Pancreas (tissue), 10 donors: ENCODE results near the gene GADD45A. TPM values are rescaled to one million over a fixed set of nuclear protein-coding genes. Genes with fewer than 3 reads are reported as not detected.

Source experiments
- ATAC-seq, 4 donors: fragments of 200-7000 bp; cut with Tn5 transposase; one replicate each; pipeline versions ENCODE4 v1.8.0 to v1.9.1; 2020; ENCODE audit warnings: mild to moderate bottlenecking in 4 of 4, moderate library complexity in 4 of 4
- DNase-seq, 6 donors: peaks; one replicate each; pipeline ENCODE4 v3.0.0-alpha.2; 2020
- FAIRE-seq: peaks from 2 replicates; lab custom pipeline; 2012; peaks lifted over from hg19 to GRCh38; lab: Jason Lieb, UNC
- H3K27ac ChIP-seq, 4 donors: fragments of 200-600 bp; sonication (generic); 1 replicate in 3 of 4; 2 replicates in 1 of 4; pipeline versions ENCODE4 v1.5.0 to v1.8.0; 2020
- H3K27me3 ChIP-seq, 4 donors: fragments of 200-600 bp; one replicate each; pipeline ENCODE4 v1.8.0; 2021
- H3K36me3 ChIP-seq, 3 donors: fragments of 200-600 bp; sonication (generic) in 1 of 3; one replicate each; pipeline versions ENCODE4 v1.5.0 to v1.8.0; 2020 to 2021
- H3K4me1 ChIP-seq, 3 donors: fragments of 200-600 bp; one replicate each; pipeline ENCODE4 v1.8.0; 2021
- H3K4me3 ChIP-seq, 4 donors: fragments of 200-600 bp; sonication (generic) in 2 of 4; one replicate each; pipeline versions ENCODE4 v1.5.0 to v1.8.0; 2020 to 2021
- H3K9me3 ChIP-seq, 4 donors: fragments of 200-600 bp; one replicate each; pipeline ENCODE4 v1.8.0; 2021
- CTCF ChIP-seq, 4 donors: fragments of 200-600 bp; sonication (generic) in 3 of 4; IDR thresholded peaks; one replicate each; pipeline versions ENCODE4 v1.5.0 to v1.8.0; 2021; ENCODE audit warnings: antibody characterized with exemption in 4 of 4
- WGBS, 2 donors: extraction: QIAGEN DNeasy Blood & Tissue Kit; methylation state at CpG; one replicate each; pipeline ENCODE4 v1.1.7; 2013; 5-methylcytosine and 5-hydroxymethylcytosine counted together
- intact Hi-C, 3 donors: fragments of 100-400 bp; cut with DNase I; formaldehyde crosslinking; loops; one replicate each; pipeline versions ENCODE4 v1.11.1 to v1.14.2; 2022
- polyA plus RNA-seq, 2 donors: library from polyadenylated mRNA; stranded (reverse); fragments of 200-250 nt; gene quantifications; one replicate each; pipeline ENCODE4 v1.2.3, GENCODE V29; 2013
- total RNA-seq, 6 donors: library from RNA; stranded (reverse); fragmentation: NEBNext Ultra II Directional in 4 of 6; extraction: Animal tissue kit (Norgen Biotek cat#: 25700) in 4 of 6; gene quantifications; one replicate each; pipeline versions ENCODE4 v1.2.1 to v1.2.4, GENCODE V29; 2021 to 2023
- donor health status: healthy with polysubstance abuse.
- donor health status: DM: no; HTN: no; CAD: no; lungs with moderate emphysema.
- donor health status: DM: no; HTN: no; CAD: no.
- donor health status: control.
- donor health status: control.
- donor health status: Bipolar disorder and iron deficiency.
- donor health status: DM: yes; HTN: yes; CAD: no.
- donor health status: DM: no; HTN: no; CAD: no.
- donor health status: DM: no; HTN: no; CAD: no.
- donor health status: DM: yes; HTN: yes; CAD: no.

GADD45A gene
- total and polyA plus RNA-seq, 8 donors = 7.9 to 17.3 (median 13.3) TPM

- Histone ChIP-seq H3K4me3 (no peak overlapping the region), H3K36me3 (no peaks in the 10 kb centered on the region), H3K9me3 (no peaks in the 10 kb centered on the region), H3K27ac (no peak overlapping the region), H3K27me3 (no peaks in the 10 kb centered on the region), H3K4me1 (peaks cover 0 to 27% (median 8%) of the 10 kb centered on the region in 3 donors)
- WGBS, 2 donors = 84 to 92% methylated on average over 4 of the region's 4 CpGs
- intact Hi-C loops = no loop called here
- FAIRE-seq (no peak), ATAC-seq (no peak), DNase-seq (no peak)
- no peak for TF ChIP-seq CTCF (IDR thresholded peaks at IDR 0.05)
Measured at GRCh38 chr1:67722292-67722944, 37.4 kb downstream of the GADD45A start.

- Histone ChIP-seq H3K4me3 (no peak overlapping the region), H3K9me3 (no peaks in the 10 kb centered on the region), H3K36me3 (no peaks in the 10 kb centered on the region), H3K27ac (peak overlapping the region in 1 of 4 donors; percentile 26), H3K27me3 (no peaks in the 10 kb centered on the region), H3K4me1 (peaks cover 0 to 27% (median 8%) of the 10 kb centered on the region in 3 donors)
- DNase-seq = no peak
- no peak for TF ChIP-seq CTCF (IDR thresholded peaks at IDR 0.05)
- 78 to 80% methylated on average over 1 of the region's 1 CpG for WGBS, 2 donors
- no peak for FAIRE-seq
- ATAC-seq = no peak
- intact Hi-C loops = no loop called here
Measured at GRCh38 chr1:67723126-67723525, 38.1 kb downstream of the GADD45A start.

- no peak overlapping the region for H3K4me3 ChIP-seq
- no peak for TF ChIP-seq CTCF (IDR thresholded peaks at IDR 0.05)
- WGBS, 2 donors = 39 to 43% methylated on average over 2 of the region's 2 CpGs
- no peaks in the 10 kb centered on the region for H3K36me3 ChIP-seq
- peak; percentile 48 to 73 (median 67) for ATAC-seq
- FAIRE-seq = no peak
- intact Hi-C loops = no loop called here
- H3K27me3 ChIP-seq = no peaks in the 10 kb centered on the region
- H3K27ac ChIP-seq = peak overlapping the region in 1 of 4 donors; percentile 26
- H3K9me3 ChIP-seq = no peaks in the 10 kb centered on the region
- peaks cover 0 to 27% (median 8%) of the 10 kb centered on the region in 3 donors for H3K4me1 ChIP-seq
- DNase-seq = no peak
Measured at GRCh38 chr1:67723620-67724019, 38.6 kb downstream of the GADD45A start.

- Histone ChIP-seq H3K9me3 (no peaks in the 10 kb centered on the region), H3K4me3 (no peak overlapping the region), H3K27ac (peak overlapping the region in 2 of 4 donors; percentile 4 to 25), H3K27me3 (no peaks in the 10 kb centered on the region), H3K36me3 (no peaks in the 10 kb centered on the region), H3K4me1 (peaks cover 0 to 27% (median 8%) of the 10 kb centered on the region in 3 donors)
- 54 to 60% methylated on average over 3 of the region's 3 CpGs for WGBS, 2 donors
- peak in 1 of 6 donors; percentile 38 for DNase-seq
- no peak for TF ChIP-seq CTCF (IDR thresholded peaks at IDR 0.05)
- intact Hi-C loops = no loop called here
- ATAC-seq = peak in 3 of 4 donors; percentile 69 to 82 (median 79)
- FAIRE-seq = no peak
Measured at GRCh38 chr1:67724928-67725560, 40.0 kb downstream of the GADD45A start.

- H3K27me3 ChIP-seq = no peaks in the 10 kb centered on the region
- no peak overlapping the region for H3K27ac ChIP-seq
- intact Hi-C loops = no loop called here
- H3K4me3 ChIP-seq = no peak overlapping the region
- no peak for FAIRE-seq
- no peaks in the 10 kb centered on the region for H3K36me3 ChIP-seq
- peaks cover 0 to 20% (median 8%) of the 10 kb centered on the region in 3 donors for H3K4me1 ChIP-seq
- no peak for DNase-seq
- TF ChIP-seq CTCF (IDR thresholded peaks at IDR 0.05) = no peak
- H3K9me3 ChIP-seq = no peaks in the 10 kb centered on the region
- no peak for ATAC-seq
Measured at GRCh38 chr1:67726224-67726623, 41.2 kb downstream of the GADD45A start.
